ENCODE data around the gene TBXA2R.
"Not testable (repeated sequence)": the region's sequence is repeated elsewhere in the genome, so short reads cannot be mapped to it uniquely, and the experiment has no call there.

The TBXA2R gene

DNA sequence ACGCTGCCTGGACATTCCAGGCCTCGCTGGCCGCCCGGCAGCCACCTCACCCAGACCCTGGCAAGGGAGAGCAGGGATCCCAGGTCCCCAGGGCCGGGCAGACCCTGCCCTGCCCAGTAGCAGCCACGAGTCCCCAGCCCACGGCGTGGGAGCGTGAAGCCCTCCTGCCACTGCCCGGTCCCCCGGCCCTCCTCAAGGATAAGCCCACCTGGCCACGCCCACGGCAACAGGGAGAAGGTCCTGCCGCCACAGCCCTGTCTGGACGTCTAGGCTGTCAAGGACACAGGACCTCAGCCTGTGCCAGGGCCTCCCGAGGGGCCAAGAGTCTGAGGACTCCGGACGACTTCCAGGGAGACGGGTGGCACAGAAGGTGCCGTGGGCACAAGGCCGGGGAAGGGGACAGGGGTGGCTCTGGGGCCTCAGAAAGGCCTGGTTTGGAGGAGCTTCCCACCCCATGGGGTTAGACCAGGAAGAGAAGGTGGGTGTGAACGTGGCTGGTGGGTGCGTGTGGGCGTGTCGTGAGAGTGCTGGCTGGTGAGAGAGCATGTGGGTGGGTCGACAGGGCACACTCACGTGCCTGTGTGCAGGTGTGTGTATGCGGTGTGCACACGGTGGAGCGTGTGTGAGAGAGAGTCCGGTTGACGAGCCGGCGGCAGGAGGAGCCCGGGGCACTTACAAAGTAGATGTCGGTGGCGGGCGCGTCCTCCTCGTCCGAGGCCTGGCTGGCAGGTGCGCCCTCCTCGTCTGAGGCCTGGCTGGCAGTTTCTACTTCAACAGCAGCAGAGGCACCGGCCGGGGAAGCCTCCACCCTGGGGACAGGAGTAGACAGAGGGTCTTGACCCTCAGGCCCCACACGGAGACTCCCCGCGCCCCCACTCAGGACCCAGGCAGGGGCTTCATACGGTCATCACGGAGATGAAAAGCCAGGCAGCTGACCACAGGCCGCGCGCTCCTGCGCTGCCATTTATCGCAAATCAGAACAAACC is 31.8 kb upstream of the TBXA2R start:
- DNase-seq: no peak

DNA sequence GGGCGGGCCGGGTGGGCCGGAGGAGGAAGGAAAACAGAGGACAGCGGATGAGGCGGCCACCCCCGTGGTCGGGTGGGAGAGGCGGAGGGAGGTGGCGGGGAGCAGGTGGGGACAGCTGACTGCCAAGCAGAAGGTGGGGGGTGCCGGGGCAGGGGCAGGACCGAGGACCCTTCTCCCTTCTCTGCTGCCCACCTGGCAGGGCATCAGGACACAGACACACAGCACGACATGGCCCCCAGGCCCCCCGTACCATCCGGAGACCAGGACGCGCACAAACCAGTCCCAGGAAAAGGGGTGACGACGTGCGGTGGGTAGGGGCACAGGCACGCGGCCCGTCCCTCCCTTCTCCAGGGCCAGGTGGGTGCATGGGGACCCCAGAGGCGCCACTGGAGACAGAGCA is 30.9 kb upstream of the TBXA2R start:
- DNase-seq: no peak

DNA sequence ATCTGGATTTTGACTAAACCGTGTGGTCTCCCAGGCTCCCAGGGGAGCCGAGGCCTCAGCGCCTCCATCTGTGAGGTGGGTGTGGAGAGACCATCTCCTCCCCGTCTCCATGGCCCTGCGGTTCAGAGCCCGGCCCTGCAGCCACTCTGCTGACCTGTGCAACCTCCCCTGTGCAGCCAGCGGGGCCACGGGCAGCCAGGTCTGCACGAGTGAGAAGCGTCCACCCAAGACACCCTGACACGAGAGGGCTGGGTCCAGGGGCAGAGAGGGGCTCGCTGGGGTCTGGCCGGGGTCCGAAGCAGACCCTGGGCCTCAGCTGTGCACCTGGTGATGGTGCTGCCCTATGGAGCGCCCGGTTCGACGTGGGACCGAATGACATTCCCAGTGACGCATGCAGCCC is 30.3 kb upstream of the TBXA2R start:
- no peak for DNase-seq

DNA sequence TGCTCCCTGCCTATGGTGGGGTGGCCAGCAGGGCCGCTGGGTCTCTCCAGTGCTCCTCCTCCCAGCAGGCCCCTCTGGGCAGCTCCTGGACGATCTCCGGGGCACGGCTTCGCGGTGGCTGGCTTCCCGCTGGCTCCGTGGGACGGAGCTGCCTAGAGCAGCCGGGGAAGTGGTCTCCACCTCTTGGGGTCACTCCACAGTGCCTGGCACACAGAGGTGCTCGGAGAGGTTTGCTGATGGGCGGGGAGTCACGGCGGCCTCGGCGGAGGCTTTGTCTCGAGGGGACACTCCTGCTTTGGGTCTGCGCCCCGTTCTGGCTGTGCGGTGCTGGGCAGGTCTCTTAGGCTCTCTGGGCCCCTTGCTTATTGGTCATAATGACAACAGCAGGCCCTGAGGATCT is 29.8 kb upstream of the TBXA2R start:
- DNase-seq: no peak

DNA sequence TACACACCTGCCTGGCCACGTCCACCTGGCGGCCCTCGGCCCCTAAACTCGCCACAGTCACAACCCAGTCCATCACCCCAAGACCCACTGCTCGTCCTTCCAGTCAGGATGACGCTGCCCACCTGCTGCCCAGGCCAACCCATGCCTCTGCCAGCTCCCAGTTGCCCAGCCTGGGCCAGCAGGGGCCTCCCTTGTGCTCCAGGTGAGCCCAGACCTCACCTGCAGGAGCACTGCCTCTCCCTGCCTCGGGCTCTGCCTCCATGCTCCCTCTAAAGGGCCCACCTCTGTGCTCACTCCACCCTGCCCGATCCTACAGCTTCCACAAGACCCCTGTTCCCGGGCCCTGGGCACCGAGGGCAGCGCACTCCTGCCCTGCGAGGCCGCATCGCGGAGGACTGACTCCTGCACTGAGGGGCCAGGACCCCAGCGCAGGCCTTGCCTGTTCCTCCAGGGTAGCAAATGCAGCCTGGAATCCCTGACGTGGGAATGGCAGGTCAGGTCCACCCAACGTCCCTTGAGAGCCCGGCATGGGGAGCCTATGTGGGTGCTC is 27.9 kb upstream of the TBXA2R start:
- no peak for DNase-seq

DNA sequence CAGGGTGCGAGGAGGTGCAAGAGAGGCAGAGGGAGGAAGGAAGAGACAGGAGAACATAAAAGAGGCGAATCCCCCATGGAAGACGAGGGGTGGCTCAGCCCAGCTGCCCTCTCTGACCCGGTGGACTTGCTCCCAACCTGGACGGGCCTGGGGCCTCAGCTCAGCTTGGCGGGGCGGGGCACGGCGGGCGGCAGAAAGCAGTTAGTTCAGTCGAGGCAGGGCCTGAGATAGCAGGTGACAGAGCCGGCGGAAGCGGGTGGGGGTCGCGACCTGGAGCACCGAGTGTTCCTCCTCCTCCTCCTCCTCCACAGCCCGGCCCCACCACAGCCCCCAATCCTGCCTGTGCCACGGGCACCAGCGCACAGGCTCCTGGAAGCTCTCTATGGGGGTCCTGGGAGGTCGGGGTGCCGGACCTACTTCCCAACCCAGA is 26.9 kb upstream of the TBXA2R start:
- DNase-seq: no peak

DNA sequence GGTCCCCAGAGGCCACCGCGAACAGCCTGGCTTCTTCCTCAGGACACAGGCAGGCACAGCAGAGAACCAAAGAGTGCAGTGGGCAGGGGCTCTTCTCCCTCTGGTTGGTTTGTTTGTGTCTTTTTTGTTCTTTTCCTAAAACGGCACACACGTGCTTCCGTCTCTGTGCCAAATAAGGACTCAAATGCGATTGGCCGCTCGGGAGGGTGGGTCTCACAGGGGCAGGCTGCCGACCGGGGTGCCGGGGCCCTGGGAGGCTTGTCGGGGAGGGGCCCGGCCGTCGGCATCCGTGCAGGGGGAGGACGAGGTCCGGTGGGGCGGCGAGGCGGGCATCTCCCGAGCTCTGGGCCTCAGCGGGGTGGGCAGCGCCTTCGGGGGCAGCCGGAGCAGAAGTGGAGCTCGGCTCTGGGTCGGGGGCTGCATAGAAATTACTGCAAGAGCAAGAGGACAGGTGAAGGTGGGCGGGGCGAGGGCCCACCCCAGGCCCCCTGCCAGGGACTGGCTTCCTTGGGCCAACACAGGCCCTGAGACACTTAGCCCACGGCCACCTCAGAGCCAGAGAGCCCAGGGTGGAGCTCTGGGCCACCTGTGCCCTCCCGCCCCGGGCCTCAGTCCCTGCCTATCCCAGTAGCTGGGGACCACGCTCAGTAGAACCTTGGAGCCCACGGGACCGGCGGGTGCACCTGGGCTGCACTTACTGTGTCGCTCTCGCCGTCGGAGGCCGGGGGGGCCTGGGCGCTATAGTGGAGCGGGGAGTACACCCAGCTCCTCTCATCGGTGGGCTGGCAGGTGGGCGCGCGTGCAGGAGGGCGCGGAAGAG is 26.3 kb upstream of the TBXA2R start:
- DNase-seq: no peak

DNA sequence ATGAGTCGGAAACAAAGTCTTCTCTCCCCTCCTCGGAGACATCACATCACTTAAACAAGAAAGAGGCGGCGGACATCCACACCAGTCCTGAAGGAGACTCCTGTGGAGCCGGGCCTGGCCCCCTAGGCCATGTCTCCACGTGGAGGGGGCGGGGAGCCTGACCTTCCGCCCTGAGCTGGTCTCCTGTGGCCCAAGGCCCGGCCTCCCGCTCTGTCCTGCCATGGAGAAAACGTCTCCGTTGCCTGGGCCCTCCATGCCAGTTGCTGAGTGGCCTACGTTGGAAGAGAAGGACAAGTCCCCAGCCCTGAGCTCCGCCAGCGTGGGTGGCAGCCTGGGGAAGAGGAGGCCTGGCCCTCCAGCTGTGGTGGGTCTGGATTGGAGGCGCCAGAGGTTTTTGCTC is 25.4 kb upstream of the TBXA2R start:
- DNase-seq: no peak

DNA sequence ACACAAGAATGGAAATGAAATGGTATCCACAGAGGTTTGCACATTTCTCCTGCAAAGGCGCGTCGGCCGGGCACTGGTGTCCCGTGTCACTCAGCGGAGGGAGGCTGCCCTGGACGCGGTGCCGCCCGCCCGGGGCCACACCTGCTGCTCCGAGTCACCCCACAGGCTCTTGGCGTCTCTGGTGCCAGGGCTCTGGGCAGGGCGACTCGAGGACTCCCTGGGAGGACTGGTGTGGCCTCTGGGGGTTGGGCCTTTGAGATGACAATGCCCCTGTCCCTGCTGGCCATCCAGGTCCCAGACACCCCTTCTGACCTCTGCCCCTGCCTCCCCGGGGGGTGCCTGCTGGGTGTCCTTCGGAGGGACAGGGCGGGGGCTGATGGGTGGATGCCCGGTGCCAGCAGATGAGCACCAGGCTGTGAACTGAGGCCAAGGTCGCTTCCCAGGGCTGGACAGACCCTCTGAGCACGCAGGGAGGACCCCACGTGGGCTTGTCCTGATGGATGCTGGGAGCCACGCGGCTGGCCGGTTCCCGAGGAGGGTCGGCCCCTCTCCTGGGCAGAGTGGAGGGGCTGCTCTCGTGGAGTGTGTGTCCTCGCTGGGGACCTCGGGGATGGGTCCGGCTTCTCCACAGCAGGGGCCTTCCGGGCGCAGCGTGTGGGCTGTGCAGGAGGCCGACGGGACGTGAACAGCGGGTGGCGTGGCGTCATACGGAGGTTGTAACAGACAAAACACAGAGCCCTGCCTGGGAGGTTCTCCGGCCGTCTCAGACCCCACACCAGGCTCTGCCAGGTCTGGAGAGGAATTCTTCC is 24.6 kb upstream of the TBXA2R start:
- DNase-seq: no peak

DNA sequence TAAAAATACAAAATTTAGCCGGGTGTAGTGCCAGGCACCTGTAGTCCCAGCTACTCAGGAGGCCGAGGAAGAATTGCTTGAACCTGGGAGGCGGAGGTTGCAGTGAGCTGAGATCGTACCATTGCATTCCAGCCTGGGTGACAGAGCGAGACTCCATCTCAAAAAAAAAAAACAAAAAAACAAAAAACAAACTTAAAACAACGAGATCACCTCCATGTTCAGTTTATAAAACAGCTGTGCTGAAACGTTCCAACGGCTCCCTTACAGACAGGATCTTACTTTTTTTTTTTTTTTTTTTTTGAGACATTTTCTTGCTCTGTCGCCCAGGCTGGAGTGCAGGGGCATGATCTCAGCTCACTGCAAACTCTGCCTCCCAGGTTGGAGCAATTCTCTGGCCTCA is 22.1 kb upstream of the TBXA2R start:
- not testable (repeated sequence) for DNase-seq

DNA sequence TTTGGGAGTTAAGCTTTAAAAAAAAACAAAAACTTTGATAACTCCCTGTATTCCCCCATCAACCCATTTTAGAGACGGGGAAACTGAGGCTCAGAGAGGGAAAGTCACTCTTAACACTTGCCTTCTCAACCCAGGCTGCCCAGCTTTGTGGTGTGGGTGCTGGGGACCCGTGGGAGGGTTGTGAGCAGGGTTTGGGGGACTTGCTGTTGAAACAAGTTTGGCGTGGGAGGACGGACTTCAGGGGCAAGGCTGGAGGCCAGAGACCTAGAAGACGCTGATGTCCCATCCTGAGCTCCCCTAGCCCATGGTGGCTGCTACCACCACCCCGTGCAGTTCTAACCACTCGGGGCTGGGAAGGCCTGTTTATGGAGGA is 20.7 kb upstream of the TBXA2R start:
- no peak for DNase-seq

DNA sequence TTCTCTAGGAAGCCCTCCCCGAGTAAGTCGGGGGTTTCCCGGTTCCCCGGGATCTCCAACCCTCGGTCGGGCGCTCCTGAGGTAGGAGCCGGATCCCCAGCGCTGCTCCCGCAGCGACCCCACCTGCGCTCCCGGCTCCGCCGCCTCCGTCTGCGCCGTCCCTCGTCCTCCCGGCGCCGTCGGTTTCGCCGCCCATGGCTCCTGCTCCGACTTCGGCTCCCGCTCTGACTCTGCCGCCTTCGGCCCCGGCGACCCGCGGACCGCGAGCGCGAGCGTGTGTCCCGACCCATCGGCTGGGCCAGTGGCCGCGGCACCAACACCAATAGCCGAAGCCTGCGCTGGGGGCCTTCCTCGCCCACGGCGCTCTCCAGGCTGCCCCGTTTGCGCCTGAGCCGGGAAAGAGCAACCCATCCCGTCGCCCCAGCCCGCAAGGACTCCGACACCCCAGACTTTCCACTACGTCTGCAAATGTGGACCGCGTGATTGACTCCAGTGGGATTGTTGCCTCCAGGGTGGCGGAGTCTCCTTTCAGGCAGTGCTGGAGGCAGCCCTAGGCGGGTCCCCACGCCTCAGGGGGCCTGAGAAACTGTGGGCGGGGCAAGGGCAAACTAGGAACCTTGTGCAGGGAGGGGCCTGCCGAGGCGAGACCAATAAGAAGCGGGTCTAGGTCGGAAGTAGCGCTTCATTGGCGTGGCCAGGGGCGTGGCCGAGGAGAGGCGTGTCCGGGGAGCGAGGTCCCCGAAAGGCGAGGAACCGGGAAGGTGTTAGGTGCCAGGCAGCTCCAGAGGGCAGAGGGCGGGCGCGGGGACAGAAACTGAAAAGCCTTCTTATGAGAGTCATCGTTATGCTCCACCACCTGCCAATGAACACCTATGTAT is 20.0 kb upstream of the TBXA2R start, which contains the start of gene CACTIN:
TSS of gene CACTIN (minus strand) at position 318 of the 878 bp plus-strand sequence. CDS start at position 290, 28 bp downstream.
- DNase-seq: peak; percentile 97

DNA sequence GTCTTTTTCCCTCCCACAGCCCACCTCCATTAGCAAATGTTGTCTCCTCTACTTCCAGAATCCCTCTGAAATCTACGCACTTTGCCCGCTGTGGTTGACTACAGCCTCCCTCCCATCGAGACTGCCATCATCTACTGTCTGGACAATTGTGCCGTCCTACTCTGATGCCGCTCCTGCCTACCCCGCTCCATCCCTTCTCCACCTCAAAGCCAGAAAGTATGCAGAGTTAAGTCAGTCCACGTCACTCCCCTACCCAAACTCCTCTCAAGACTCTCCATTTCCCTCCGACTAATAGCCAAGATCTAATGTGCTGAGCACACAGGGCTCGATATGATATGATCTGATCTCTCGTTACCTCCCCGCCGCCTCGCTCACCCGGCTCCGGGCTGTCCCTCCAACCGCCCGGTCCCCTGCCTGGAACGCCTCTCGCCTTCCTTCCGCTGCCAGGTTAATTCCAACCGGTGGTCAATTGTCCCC is 19.4 kb upstream of the TBXA2R start:
- no peak for DNase-seq

DNA sequence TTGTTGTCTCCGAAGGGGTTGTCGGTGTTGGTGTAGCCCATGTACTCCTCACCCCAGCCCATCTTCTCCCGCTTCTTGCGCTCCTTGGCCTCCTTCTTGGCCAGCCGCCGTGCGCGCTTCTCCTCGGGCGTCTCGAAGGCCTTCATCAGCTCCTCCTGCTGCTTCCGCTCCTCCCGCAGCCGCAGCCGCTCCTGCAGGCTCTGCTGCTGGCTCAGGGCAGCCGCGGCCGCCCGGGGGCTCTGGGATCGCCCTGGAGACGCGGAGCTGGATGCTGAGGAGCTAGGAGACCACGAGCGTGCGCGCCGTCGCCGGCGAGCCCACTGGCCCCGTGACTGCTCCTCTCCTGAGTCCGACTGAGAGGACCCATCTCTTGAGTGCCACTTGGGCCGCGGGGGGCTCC is 17.0 kb upstream of the TBXA2R start:
- DNase-seq: no peak

DNA sequence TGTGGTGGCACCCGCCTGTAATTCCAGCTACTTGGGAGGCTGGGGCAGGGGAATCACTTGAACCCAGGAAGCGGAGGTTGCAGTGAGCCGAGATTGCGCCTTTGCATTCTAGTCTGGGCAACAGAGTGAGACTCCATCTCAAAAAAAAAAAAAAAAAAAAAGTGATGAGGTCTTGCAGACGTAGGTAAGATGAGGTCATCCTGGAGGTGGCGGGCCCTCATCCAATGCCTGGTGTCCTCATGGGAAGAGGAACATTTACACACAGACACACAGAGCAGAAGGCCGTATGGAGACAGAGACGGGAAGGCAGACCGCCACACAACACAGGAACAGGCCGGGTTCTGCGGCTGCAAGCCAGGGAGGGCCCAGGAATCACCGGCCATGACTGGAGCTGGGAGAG is 15.5 kb upstream of the TBXA2R start:
- no peak for DNase-seq

DNA sequence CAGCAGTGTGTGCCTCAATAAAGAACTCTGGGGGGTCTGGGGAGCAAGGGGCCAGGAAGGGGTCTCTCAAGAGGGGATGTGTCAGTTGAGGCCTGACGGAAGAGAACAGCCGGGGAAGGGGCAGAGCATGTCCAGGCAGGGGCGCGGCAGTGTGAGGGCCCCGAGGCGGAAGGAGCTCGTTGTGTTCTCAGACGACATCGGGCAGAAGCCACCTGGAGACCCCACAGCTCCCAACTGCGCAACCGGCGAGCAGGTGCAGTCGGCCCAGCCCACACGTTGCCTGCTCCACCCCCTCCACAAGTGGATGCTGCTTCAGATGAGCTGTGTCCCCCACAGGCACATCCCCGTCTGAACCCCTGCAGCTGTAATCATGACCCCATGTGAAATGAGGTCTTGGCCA is 15.0 kb upstream of the TBXA2R start:
- DNase-seq: no peak

DNA sequence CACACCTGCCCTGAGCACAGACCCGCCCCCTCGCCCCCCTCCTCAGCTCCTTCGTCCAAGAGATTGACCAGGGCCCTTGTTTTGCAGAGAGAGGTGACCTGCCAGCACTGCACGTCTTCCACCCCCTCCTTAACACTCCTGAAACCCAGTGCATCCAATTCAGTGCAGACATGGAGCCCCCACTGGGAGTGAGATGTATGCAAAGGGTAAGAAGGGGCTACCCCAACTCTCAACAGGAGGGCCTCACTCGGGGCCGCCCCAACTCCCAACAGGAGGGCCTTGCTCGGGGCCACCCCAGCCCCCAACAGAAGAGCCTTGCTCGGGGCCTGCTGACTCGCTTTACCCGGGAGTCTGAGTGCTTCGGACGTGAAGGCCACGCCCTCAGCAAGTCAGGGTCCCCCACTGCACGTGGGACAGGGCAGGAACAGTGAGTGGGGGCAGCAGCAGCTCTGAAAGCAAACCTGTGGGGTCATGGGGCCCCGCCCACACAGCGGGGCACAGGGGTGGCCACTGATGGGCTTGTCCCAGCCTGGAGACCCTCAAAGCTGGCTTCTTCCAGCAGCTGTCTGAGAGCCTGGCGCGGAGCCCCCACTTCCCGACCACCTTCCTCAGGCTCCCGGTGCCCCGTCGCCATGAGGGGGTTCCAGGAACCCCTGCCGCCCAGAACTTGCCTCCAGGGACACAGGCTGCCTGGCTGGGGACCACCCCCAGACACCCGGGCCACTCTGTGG is 14.3 kb upstream of the TBXA2R start:
- no peak for DNase-seq

DNA sequence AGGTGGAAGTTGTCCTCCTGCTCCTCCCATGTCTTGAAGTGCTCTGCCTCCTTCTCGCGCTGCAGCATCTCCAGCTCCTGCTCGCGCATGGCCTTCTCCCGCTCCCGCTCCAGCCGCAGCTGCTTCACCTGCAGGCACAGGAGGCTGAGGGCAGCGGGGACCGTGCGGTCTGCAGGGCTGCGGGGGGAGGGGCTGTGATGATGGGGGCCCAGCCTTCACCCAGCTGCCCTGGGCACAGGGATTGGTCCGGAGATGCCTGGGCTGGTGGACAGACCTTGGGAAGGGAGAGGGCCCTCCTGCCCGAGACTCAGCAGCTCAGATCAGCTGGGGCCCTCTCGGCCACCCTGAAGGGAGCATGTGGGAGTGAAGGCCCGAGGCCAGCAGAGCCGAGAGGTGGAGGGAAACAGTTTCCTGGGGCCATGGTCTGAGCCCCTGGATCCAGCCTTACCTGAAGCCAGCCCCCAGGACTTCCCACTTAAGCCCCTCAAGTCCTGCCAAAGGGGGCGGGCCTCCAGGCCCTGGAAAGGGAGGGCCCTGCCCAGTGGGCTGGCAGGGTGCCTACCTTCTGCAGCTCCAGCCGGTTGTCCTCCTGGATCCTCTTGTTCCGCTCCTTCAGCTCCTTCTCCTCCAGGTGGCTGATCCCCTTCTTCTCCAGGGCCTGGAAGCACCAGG is 13.6 kb upstream of the TBXA2R start:
- no peak for DNase-seq

DNA sequence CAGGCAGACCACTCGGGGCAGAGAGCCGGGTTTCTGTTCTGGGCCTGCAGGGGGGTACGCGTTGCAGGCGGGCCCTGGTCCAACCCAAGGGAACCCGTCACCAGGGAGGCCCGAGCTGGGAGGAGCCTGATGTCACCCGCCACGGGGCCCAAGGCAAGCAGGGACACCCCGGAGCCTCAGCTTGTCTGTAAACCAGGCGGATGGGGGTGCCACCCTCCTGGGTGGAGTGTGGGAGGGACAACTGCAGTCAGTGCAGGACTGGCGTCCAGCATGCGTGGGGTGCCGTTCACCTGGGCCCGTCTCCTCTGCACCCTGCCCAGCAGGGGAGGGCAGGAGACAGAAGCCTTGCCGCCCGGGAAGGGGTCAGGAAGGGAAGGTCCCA is 12.9 kb upstream of the TBXA2R start:
- no peak for DNase-seq

All from activated CD4-positive, alpha-beta T cell treated with anti-CD3 and anti-CD28 coated beads for 1 hour (primary cell).